PC-3 (cell line): Measurements from ENCODE around the gene AKAP13. TPM values are rescaled to one million over a fixed set of nuclear protein-coding genes. Genes with fewer than 3 reads are reported as not detected.

Experiments
- ATAC-seq: fragments of 200-7000 bp; cut with Tn5 transposase; 2 replicates; pipeline ENCODE4 v1.9.1; 2020; ENCODE audit warnings: mild to moderate bottlenecking, moderate library complexity
- BruUV-seq: library from RNA; stranded (reverse); fragments of 400-500 nt; replicated peaks from 2 replicates; lab custom pipeline; 2021; lab: Mats Ljungman, UMichigan
- CTCF ChIA-PET: fragments of 300-600 bp; sonication (Branson Sonifier 250); formaldehyde crosslinking; loops from one replicate; lab custom pipeline; 2022; ENCODE audit warnings: antibody characterized with exemption; lab: Charles Lee
- POLR2A ChIA-PET: fragments of 300-600 bp; sonication (Branson Sonifier 250); formaldehyde crosslinking; loops from one replicate; lab custom pipeline; 2022; ENCODE audit warnings: antibody characterized with exemption; ENCODE audit not compliant: unreplicated experiment; lab: Charles Lee
- DNase-seq: peaks from one replicate; pipeline ENCODE4 v3.0.0-alpha.2; 2015
- H2AFZ ChIP-seq: fragments of 300-600 bp; sonication (generic); 2 replicates; pipeline ENCODE4 v1.6.0; 2016; ENCODE audit warnings: antibody characterized with exemption, low read length
- H3F3A ChIP-seq: fragments of 300-600 bp; sonication (generic); one replicate; pipeline ENCODE4 v1.6.0; 2017; ENCODE audit warnings: antibody characterized with exemption, low read length, control low read depth, mild to moderate bottlenecking; ENCODE audit not compliant: unreplicated experiment
- H3K27ac ChIP-seq: fragments of 300-600 bp; sonication (generic); 2 replicates; pipeline ENCODE4 v1.5.1; 2016; ENCODE audit warnings: mild to moderate bottlenecking, low read length
- H3K27me3 ChIP-seq: fragments of 300-600 bp; sonication (generic); 2 replicates; pipeline ENCODE4 v1.6.1; 2016; ENCODE audit warnings: low read length, mixed read lengths
- H3K36me3 ChIP-seq: fragments of 300-600 bp; sonication (generic); 2 replicates; pipeline ENCODE4 v1.6.1; 2016; ENCODE audit warnings: low read depth, mixed run types, low read length, mixed read lengths
- H3K4me1 ChIP-seq: fragments of 300-600 bp; sonication (generic); 2 replicates; pipeline ENCODE4 v1.5.1; 2016; ENCODE audit warnings: low read length; ENCODE audit not compliant: insufficient read depth
- H3K4me2 ChIP-seq: fragments of 300-600 bp; sonication (generic); 2 replicates; pipeline ENCODE4 v1.6.0; 2016; ENCODE audit warnings: low read length
- H3K4me3 ChIP-seq: fragments of 300-600 bp; sonication (generic); 2 replicates; pipeline ENCODE4 v1.5.1; 2016; ENCODE audit warnings: mild to moderate bottlenecking, low read length, mixed read lengths
- H3K79me2 ChIP-seq: fragments of 300-600 bp; sonication (generic); 2 replicates; pipeline ENCODE4 v1.6.1; 2017; ENCODE audit warnings: low read length, mixed read lengths
- H3K9ac ChIP-seq: fragments of 300-600 bp; sonication (generic); 2 replicates; pipeline ENCODE4 v1.6.0; 2016; ENCODE audit warnings: mild to moderate bottlenecking, low read length
- H3K9me2 ChIP-seq: fragments of 300-600 bp; sonication (generic); replicated peaks from 2 replicates; pipeline ENCODE4 v1.6.1; 2016; ENCODE audit warnings: mixed run types, low read length, mixed read lengths
- H3K9me3 ChIP-seq: fragments of 300-600 bp; sonication (generic); 2 replicates; pipeline ENCODE4 v1.6.1; 2016; ENCODE audit warnings: low read length, mixed read lengths
- H4K20me1 ChIP-seq: fragments of 300-600 bp; sonication (generic); 2 replicates; pipeline ENCODE4 v1.6.1; 2016; ENCODE audit warnings: low read length, mixed read lengths
- CTCF ChIP-seq: fragments of 300-600 bp; sonication (generic); conservative IDR thresholded peaks from 2 replicates; pipeline ENCODE4 v1.5.1; 2017; ENCODE audit warnings: antibody characterized with exemption, low read depth, mild to moderate bottlenecking, low read length
- EZH2 ChIP-seq: fragments of 300-600 bp; sonication (generic); IDR thresholded peaks from one replicate; pipeline ENCODE4 v1.6.1; 2017; ENCODE audit warnings: antibody characterized with exemption, mild to moderate bottlenecking, low read length; ENCODE audit not compliant: unreplicated experiment
- EZH2phosphoT487 ChIP-seq: fragments of 300-600 bp; sonication (generic); IDR thresholded peaks from 2 replicates; pipeline ENCODE4 v1.6.1; 2018; ENCODE audit warnings: mild to moderate bottlenecking, antibody characterized with exemption, low read length, borderline replicate concordance
- intact Hi-C: fragments of 100-400 bp; cut with micrococcal nuclease; formaldehyde crosslinking; loops from 2 replicates; pipeline ENCODE4 v1.9.0; 2023
- total RNA-seq: library from RNA; depleted of rRNA; stranded (reverse); fragments of >200 nt; gene quantifications from 2 replicates; pipeline ENCODE4 v1.2.3, GENCODE V29; 2014

Gene AKAP13
- total RNA-seq, 1 experiment from 2014 or later, result 36.8 TPM

GRCh38 chr15:85741021-85741421 is 360.6 kb downstream of the AKAP13 start:
- H2AFZ ChIP-seq, result no peak overlapping the region
- H3K9me2 ChIP-seq, result no peaks in the 10 kb centered on the region
- intact Hi-C loops, result no loop called here
- no peaks in the 10 kb centered on the region for H4K20me1 ChIP-seq
- no TSS peak for BruUV-seq
- no peak overlapping the region for H3K27ac ChIP-seq
- H3K4me2 ChIP-seq, result no peak overlapping the region
- no peaks in the 10 kb centered on the region for H3K4me1 ChIP-seq
- TF ChIP-seq EZH2phosphoT487 (no peak), EZH2 (no peak), CTCF (no peak)
- DNase-seq, result no peak
- no peaks in the 10 kb centered on the region for H3K79me2 ChIP-seq
- peaks cover 10% of the 10 kb centered on the region; the same call in 1 of the 2 replicates for H3K36me3 ChIP-seq
- H3K9ac ChIP-seq, result no peak overlapping the region
- CTCF ChIA-PET, result interaction anchor here (0.6 kb wide), 2 partner anchors 62 to 325 kb away, joined by 3 to 4 read pairs; no protein-coding TSS in a partner anchor
- H3K4me3 ChIP-seq, result no peak overlapping the region
- no peaks in the 10 kb centered on the region for H3K9me3 ChIP-seq
- no peaks in the 10 kb centered on the region for H3K27me3 ChIP-seq
- POLR2A ChIA-PET, result no interaction called here
- no peaks in the 10 kb centered on the region for H3F3A ChIP-seq
- ATAC-seq, result no peak

- ATAC-seq (no peak), DNase-seq (no peak)
- H3K4me1 ChIP-seq, result no peaks in the 10 kb centered on the region
- no peaks in the 10 kb centered on the region for H3F3A ChIP-seq
- H2AFZ ChIP-seq, result no peak overlapping the region
- POLR2A ChIA-PET, result no interaction called here
- TF ChIP-seq EZH2phosphoT487 (no peak), CTCF (no peak), EZH2 (no peak)
- H3K79me2 ChIP-seq, result no peaks in the 10 kb centered on the region
- no peaks in the 10 kb centered on the region for H3K27me3 ChIP-seq
- intact Hi-C loops, result no loop called here
- H3K4me3 ChIP-seq, result no peak overlapping the region
- no TSS peak for BruUV-seq
- H3K27ac ChIP-seq, result no peak overlapping the region
- no peaks in the 10 kb centered on the region for H3K9me3 ChIP-seq
- CTCF ChIA-PET, result interaction anchor here (0.6 kb wide), 1 partner anchor 326 kb away, joined by 3 read pairs; no protein-coding TSS in a partner anchor
- peaks cover 7% of the 10 kb centered on the region for H3K36me3 ChIP-seq
- H3K4me2 ChIP-seq, result no peak overlapping the region
- H3K9me2 ChIP-seq, result no peaks in the 10 kb centered on the region
- no peaks in the 10 kb centered on the region for H4K20me1 ChIP-seq
- no peak overlapping the region for H3K9ac ChIP-seq
These were observed 361.3 kb downstream of the AKAP13 start for GRCh38 chr15:85741662-85742061.

- H3K4me1 ChIP-seq, result no peaks in the 10 kb centered on the region
- POLR2A ChIA-PET, result no interaction called here
- ATAC-seq (no peak), DNase-seq (no peak)
- no peak for TF ChIP-seq EZH2
- no peak for TF ChIP-seq CTCF
- TF ChIP-seq EZH2phosphoT487, result no peak
- H4K20me1 ChIP-seq, result no peaks in the 10 kb centered on the region
- H3K4me2 ChIP-seq, result no peak overlapping the region
- intact Hi-C loops, result no loop called here
- no peaks in the 10 kb centered on the region for H3K27me3 ChIP-seq
- no peak overlapping the region for H3K4me3 ChIP-seq
- H3F3A ChIP-seq, result no peaks in the 10 kb centered on the region
- H3K27ac ChIP-seq, result no peak overlapping the region
- BruUV-seq, result no TSS peak
- no peak overlapping the region for H3K9ac ChIP-seq
- peaks cover 10% of the 10 kb centered on the region for H3K36me3 ChIP-seq
- H2AFZ ChIP-seq, result no peak overlapping the region
- no peaks in the 10 kb centered on the region for H3K9me2 ChIP-seq
- no peaks in the 10 kb centered on the region for H3K79me2 ChIP-seq
- CTCF ChIA-PET, result no interaction called here
- no peaks in the 10 kb centered on the region for H3K9me3 ChIP-seq
These were observed 361.9 kb downstream of the AKAP13 start for GRCh38 chr15:85742186-85742821.
